Astrocyte of the spinal cord (primary cell): ENCODE data around the gene TCEA2.

Source experiments
- DNase-seq: peaks from one replicate; pipeline ENCODE4 v3.0.0; 2011; ENCODE audit warnings: low read depth, low spot score
- H3K4me3 ChIP-seq: 2 replicates; pipeline ENCODE4 v1.5.1; 2011; ENCODE audit warnings: low read depth, mild to moderate bottlenecking, low read length, moderate library complexity
- CTCF ChIP-seq: IDR thresholded peaks from 2 replicates; pipeline ENCODE4 v1.5.1; 2012; ENCODE audit warnings: low read depth, mild to moderate bottlenecking, low read length, inconsistent platforms
- in situ Hi-C: cut with HindIII; loops from 2 replicates; pipeline ENCODE4 v1.10.0; 2017; ENCODE audit warnings: low sequenced_read_pairs

The TCEA2 gene

GRCh38 chr20:64024141-64024990 is 38.6 kb upstream of the TCEA2 start:
- H3K4me3 ChIP-seq: no peak overlapping the region
- DNase-seq: no peak
- in situ Hi-C loops: no loop called here
- no peak for TF ChIP-seq CTCF

- in situ Hi-C loops: no loop called here
- H3K4me3 ChIP-seq: no peak overlapping the region
- no peak for DNase-seq
- no peak for TF ChIP-seq CTCF
These were observed 37.7 kb upstream of the TCEA2 start for GRCh38 chr20:64025101-64025825.

- no peak for TF ChIP-seq CTCF
- in situ Hi-C loops: no loop called here
- no peak overlapping the region for H3K4me3 ChIP-seq
- no peak for DNase-seq
These were observed 37.1 kb upstream of the TCEA2 start for GRCh38 chr20:64025826-64026412.

GRCh38 chr20:64027981-64028685 is 34.9 kb upstream of the TCEA2 start:
- in situ Hi-C loops: no loop called here
- DNase-seq: no peak
- no peak overlapping the region for H3K4me3 ChIP-seq
- no peak for TF ChIP-seq CTCF

GRCh38 chr20:64029293-64030117 is 33.5 kb upstream of the TCEA2 start:
- no peak for DNase-seq
- in situ Hi-C loops: no loop called here

More at GRCh38 chr20:64029293-64030117, 33.5 kb upstream of the TCEA2 start:
- no peak overlapping the region for H3K4me3 ChIP-seq
- no peak for TF ChIP-seq CTCF
